NCI-H2081 treated with DMSO at 0.1 percent for 48 hours (cell line): Measurements from ENCODE around the gene CCDC24.

Experiments
- DNase-seq: peaks from one replicate; lab custom pipeline; 2025; lab: John Stamatoyannopoulos, UW

CCDC24 gene

GRCh38 chr1:43991476-43992231, at the start of gene CCDC24:
Gene CCDC24, plus strand, starts transcription at chr1:43991599. Its CDS starts 280 bp downstream, at chr1:43991879.
- DNase-seq: no peak

GRCh38 chr1:43942411-43942810, 49.0 kb upstream of the CCDC24 start:
- no peak for DNase-seq

GRCh38 chr1:43944860-43945259, 46.5 kb upstream of the CCDC24 start:
- no peak for DNase-seq

DNA sequence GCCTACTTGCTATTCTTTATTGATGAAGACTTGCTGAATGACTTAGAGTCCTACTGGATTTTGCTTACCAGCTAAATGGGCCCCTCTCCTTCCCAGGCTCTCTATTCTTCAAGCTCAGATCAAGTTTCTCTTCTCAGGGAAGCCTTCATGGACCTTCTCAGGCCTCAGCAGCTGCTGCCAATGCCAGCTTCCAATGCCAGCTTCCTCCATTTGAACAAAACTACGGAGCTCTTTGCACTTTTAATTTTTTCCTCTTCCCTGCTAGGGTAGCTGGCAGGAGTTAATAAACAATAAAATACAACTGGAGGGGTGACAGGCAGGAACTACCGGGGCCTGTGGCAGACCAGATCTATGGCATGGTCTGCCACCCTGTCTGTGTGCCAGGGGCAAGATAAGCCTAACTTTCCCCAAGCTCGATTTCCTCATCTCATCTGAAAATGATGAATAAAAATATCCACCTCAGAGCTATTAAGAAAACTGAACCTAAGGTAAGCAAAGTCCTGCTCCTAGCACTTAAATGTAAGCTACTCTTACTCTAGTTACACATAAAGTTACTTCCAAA, 45.6 kb upstream of the CCDC24 start:
- no peak for DNase-seq

DNA sequence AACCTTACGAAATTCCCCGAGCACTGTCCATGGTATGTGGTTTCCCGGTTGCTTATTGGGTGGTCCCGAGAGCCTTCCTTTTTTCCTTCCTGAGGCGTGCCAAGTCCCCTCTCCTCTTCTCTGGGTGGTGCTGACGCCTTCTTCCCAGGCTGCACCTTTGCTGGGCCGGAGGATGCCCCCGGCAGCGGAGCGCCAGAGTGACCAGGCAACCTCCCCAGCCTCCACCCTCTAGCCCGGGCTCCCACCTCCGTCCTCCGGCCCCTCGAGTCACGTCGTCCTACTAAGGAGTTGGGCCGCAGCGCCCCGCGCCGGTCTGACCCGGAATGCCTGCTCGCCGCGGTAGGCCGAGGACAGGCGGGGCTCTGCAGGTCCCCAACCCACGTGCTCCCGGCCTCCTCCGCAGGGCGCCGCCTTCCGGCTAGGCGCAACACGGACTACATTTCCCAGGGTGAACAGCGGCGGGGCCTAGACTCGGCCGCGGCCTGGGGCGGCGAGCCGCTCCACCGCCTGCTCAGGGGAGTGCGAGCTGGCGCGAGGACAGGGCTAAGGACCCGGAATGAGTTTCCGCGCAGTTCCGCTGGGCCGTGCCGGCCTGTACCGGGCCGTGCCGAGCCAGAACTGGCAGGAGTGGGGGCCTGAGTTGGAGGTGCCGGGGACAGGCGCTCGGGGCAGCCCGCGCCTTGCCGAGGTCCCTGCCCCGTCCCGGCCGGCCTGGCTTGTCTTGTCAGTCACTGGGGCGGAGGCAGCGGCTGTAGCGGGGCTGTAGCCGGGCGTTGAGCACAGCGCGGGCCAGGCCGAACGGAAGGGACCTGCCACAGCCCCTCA, 45.0 kb upstream of the CCDC24 start, which contains the start of gene IPO13:
Gene IPO13 (plus strand): TSS at position 715 of the 825 bp plus-strand sequence. CDS start 651 bp downstream, outside the sequence.
- peak; percentile 79 for DNase-seq

GRCh38 chr1:43947061-43947873, 44.1 kb upstream of the CCDC24 start:
- no peak for DNase-seq

- DNase-seq: no peak
Measured at GRCh38 chr1:43947874-43948437, 43.4 kb upstream of the CCDC24 start.

GRCh38 chr1:43949678-43950077, 41.7 kb upstream of the CCDC24 start:
- DNase-seq: no peak

DNA sequence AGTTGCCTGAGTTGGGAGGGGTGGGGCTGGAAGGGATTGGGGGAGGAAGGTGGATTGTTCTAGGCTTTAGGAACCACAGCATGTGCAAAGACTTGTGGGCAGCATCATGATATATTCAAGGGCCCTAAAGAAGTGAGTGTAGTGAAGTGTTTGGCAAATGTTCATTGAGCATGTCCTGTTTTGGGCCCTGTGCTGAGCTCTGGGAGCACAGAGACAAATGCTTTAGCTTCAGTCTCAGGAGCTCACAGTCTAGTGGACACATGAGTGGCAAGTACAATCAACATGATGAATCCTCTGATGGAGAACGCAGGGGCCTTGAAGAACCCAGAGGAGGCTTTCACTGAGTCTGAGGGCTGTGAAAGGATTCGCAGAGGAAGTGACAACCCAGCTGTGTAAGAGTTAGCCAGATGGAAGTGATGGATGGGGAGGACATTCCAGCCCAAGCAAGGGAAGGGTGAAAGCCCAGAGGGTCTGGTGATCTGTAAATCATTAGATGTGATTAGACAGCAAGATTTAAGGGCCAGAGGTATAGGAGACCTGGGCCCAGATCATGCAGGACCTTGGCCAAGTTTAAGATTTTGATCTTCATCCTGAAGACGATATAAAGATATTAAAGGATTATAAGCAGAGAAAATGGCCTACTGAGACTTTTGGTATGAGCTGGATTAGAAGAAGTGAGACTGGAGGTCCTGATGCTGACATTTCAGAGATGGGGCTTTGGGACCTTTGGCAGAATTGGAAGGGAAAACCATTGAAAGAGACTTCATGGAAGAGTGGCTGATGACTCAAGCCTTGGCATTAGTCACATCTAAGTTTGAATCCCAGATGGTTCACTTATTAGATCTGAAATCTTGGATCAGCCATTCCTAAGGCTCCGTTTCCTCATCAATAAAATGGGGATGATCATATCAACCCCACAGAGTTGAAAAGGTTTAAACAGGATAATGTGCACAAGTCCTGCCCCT, 40.1 kb upstream of the CCDC24 start:
- no peak for DNase-seq

DNA sequence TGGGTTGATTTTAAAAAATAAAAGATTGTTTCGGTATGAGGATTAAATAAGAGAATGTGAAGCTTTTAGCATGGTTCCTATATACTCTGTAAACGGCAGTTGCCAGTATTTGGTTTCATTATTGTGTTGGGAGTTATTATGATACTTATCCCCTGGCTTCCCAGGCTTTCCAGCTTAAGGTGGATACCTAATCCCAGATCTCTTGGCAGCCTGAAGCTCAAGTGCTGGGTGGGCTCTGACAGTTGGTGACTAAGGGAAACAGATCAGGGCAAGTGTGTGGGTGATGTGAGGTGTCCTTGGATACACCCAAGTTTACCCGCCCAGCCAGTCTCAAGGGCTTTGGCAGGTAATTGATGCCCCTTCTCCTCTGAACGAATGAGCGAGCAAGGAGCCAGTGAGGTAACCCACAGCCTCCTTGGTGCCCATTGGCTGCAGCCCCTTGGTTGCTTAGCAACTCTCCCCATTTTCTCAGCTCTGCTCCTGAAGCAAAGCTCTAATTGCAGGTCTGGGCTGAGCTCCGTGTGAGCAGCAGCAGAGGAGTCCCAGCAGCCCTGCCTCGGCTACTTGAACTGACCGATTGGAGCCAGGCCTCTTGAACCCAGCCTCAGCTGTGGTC, 38.6 kb upstream of the CCDC24 start:
- no peak for DNase-seq

DNA sequence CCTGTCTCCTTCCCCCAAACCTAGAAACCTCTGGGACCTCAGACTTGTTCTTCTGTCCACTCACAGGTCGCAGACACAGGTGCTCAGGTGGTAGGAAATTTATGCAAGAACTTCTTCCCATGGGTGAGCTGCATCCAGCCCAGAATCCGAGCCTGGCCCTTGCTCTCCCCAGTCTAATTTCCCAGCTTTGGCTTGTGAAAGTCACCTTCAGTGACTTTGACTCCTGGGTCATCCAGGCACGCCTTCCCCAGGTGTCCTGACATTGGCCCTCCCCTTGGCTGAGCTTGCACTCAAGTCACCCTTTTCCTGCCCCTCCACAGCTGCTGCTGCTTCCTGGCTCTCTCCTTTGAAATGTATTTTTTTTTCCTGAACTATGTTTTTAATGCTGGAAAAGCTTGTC, 38.0 kb upstream of the CCDC24 start:
- no peak for DNase-seq

DNA sequence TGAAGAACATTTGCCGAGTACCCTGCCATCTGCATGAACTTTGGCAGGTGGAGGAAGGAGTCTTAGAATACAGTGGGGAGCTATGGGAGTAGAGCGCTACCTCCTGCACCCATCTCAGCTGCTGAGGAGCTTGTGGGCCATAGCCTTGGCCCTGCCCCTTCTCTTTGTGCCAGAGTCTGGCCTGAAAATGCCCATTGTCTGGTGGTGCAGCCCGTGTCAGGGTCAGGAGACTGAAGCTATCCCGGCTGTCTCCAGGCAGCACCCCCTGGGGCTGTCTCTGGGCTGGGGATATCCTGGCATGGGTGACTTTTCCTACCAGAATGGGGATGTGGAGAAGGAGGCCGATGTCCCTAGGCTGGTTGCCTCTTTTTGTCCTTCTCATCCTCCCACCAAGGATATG, 37.4 kb upstream of the CCDC24 start:
- DNase-seq: no peak

- DNase-seq: no peak
Measured at GRCh38 chr1:43956234-43956633, 35.2 kb upstream of the CCDC24 start.

- no peak for DNase-seq
Measured at GRCh38 chr1:43957407-43958040, 33.9 kb upstream of the CCDC24 start.

- no peak for DNase-seq
Measured at GRCh38 chr1:43958351-43959255, 32.8 kb upstream of the CCDC24 start.

DNA sequence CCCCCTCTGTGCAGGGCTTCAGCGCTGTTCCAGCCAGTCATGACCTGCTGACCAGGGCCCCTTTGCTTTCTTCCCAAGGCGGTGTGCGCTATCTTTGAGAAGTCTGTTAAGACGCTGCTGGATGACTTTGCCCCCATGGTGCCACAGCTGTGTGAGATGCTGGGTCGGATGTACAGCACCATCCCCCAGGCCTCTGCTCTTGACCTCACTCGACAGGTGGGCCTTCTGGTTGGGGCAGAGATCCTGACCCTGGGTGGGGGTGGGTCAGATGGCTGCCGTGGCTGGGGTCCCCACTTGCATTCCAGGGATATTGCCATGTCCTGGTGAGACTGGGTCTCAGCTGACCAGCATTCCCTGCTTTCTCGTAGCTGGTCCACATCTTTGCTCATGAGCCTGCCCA, 30.6 kb upstream of the CCDC24 start:
- no peak for DNase-seq

DNA sequence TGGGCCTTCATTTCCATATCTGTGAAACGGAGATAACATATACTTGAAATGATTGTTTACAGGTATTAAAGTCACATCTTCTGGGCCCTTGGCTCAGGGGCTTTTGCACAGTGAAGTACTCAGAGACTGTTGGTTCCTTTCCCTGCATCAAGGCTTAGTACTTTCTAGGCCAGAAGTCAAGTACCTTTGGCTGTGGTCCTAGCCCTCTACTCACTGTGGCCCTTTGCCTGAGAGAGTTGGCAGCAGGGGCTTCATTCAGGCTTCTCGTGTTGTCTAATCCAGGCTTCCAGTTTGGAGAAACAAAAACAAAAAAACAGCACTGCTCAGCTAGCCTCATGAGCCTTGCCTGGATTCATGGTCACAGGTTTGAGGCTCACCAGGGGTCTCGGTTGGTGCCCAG, 29.7 kb upstream of the CCDC24 start:
- DNase-seq: no peak

DNA sequence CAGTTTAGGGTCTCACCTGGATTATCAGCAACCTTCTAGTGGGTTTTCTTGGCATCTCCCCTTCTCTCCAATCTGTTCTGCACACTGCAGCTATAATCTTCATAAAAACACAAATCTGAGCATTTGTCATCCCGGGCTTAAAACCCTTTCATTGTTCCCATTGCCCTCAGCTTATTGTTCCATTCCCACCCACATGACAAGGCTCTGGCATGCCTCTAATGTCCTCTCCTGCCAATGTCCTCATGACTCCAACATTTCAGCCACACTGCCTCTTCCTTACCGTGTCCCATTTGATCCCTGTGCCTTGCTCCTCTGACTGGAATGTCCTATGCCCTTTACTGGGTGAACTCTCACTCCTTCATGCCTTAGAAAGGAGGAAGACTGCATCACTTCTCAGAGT, 29.1 kb upstream of the CCDC24 start:
- DNase-seq: no peak
